Measurements from ENCODE around the gene ARHGDIA. TPM values are rescaled to one million over a fixed set of nuclear protein-coding genes. Genes with fewer than 3 reads are reported as not detected.
A peak's percentile ranks its signal among the peaks of the same experiment; 100 is the strongest.

Gene ARHGDIA
- total and polyA plus RNA-seq, 11 donors = 81.4 to 296 (median 152) TPM

DNA sequence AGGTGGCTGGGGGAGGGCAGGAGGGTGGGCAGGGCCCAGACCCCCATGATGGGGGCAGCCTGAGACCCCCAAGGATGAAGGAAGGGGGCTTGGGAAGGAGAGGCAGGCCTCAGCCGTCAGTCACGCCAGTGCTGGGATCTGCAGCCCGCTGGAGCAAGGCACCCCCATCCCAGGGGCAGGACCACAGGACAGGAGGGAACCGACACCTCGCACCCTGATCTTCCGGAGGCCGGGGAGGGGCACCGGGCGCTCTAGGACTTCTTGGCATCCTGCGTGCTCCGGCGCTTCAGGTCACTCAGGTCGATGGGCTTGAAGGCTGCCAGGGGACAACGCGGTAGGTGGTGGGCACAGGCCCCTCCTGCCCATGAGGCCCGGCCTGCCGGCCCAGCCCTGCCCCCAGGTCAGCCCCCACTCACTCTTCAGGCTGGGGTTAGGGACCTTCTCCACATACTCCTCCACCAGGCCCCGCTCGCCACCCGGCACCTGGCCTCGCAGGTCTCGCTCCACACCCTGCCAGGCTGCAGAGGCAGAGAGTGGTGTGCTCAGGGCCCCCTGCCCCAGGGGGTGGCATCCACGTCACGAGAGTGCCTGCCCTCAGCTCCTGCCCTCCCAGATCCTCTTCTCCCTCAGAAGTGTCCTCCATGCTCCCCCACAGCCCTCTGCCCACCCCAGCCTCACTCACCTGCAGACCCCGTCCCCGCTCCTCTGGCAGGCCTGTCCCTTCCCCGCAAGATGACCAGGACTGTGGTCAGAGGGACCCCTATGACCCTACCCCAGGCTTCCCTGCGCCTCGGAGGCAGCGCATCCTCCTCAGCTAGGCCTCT is 47.9 kb downstream of the ARHGDIA start:
- intact Hi-C loops (cut with DNase I) = loop anchor here in 1 of 10 donors (5.0 kb wide), 1 partner anchor 34 kb away; no protein-coding TSS in a partner anchor
- peak overlapping the region in 11 of 12 donors; percentile 78 to 92 (median 88) for H3K27ac ChIP-seq
- H3K4me1 ChIP-seq = peaks cover 3 to 29% (median 17%) of the 10 kb centered on the region in 12 donors
- TF ChIP-seq POLR2A (IDR thresholded peaks at IDR 0.05) = no peak
- TF ChIP-seq, protein P1, sequence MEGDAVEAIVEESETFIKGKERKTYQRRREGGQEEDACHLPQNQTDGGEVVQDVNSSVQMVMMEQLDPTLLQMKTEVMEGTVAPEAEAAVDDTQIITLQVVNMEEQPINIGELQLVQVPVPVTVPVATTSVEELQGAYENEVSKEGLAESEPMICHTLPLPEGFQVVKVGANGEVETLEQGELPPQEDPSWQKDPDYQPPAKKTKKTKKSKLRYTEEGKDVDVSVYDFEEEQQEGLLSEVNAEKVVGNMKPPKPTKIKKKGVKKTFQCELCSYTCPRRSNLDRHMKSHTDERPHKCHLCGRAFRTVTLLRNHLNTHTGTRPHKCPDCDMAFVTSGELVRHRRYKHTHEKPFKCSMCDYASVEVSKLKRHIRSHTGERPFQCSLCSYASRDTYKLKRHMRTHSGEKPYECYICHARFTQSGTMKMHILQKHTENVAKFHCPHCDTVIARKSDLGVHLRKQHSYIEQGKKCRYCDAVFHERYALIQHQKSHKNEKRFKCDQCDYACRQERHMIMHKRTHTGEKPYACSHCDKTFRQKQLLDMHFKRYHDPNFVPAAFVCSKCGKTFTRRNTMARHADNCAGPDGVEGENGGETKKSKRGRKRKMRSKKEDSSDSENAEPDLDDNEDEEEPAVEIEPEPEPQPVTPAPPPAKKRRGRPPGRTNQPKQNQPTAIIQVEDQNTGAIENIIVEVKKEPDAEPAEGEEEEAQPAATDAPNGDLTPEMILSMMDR (IDR thresholded peaks at IDR 0.05) = no peak
- DNase-seq (no peak), ATAC-seq (no peak)
- no peaks in the 10 kb centered on the region for H3K27me3 ChIP-seq
- H3K4me3 ChIP-seq = no peak overlapping the region
- peaks cover 0 to 23% (median 5%) of the 10 kb centered on the region in 9 donors for H3K36me3 ChIP-seq
- no peaks in the 10 kb centered on the region for H3K9me3 ChIP-seq
- 89 to 91% (median 90%) methylated on average over 14 to 30 of the region's 30 CpGs for WGBS, 4 donors

DNA sequence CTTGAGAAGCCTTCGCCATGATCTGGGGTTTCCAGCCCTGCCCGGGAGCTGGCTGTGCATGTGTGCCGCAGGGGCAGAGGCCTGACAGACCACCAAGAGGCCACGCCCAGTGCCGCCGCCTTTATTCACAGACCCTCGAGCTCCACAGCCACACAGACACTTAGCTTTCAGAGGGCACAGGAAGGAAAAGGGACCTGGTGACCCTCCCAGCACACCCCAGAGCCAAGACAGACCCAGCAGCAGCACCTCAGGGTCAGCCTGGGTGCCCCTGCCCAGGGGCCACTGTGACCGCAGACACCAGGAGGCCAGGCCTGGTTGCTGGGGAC is 48.9 kb downstream of the ARHGDIA start:
- Histone ChIP-seq H3K9me3 (no peaks in the 10 kb centered on the region), H3K4me3 (no peak overlapping the region), H3K36me3 (peaks cover 0 to 23% (median 5%) of the 10 kb centered on the region in 9 donors), H3K4me1 (peaks cover 3 to 29% (median 17%) of the 10 kb centered on the region in 12 donors), H3K27me3 (no peaks in the 10 kb centered on the region), H3K27ac (peak overlapping the region; percentile 78 to 96 (median 89))
- intact Hi-C loops (cut with DNase I) = loop anchor here in 1 of 10 donors (5.0 kb wide), 1 partner anchor 35 kb away; no protein-coding TSS in a partner anchor
- ATAC-seq (peak in 1 of 4 donors; percentile 1), DNase-seq (no peak)
- 86 to 89% (median 88%) methylated on average over 5 to 8 of the region's 8 CpGs for WGBS, 4 donors
- TF ChIP-seq POLR2A (IDR thresholded peaks at IDR 0.05) = no peak
- TF ChIP-seq, protein P1 (IDR thresholded peaks at IDR 0.05) = no peak

DNA sequence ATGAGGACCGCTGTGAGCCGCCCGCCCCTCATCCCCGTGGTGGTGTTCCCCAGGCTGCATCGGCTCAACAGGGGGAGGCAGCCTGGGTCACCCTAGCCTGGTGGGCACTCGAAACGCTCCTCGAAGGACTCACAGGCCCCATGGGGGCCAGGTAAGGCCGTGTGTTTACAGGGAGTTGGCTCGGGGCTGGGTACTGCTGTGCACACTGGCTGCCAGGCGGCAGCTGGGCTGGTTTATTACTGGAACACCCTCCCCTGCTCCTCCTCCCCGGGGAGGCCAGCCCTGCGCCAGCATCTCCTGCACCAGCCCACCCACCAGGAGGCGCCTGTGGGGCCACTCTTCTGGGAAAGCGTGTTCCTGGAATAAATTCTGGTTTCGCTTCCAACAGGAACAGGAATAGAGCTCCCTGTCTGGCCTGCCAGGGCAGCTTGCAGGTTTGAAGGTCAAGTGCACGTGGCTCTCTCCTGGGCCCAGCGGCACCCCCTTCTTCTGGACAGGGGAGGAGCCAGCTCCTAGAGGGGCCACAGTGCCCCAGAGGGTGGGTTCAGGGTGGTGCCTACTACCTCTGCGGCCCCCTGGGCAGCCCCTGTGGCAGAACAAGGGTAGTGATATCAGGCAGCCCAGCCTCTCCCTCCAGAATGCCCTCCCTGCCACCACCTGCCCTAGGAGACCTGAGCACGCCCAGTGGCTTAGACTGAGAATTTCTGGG is 49.4 kb downstream of the ARHGDIA start:
- Histone ChIP-seq H3K36me3 (peaks cover 0 to 23% (median 5%) of the 10 kb centered on the region in 9 donors), H3K4me1 (peaks cover 3 to 29% (median 17%) of the 10 kb centered on the region in 12 donors), H3K4me3 (peak overlapping the region in 1 of 12 donors; percentile 2), H3K27ac (peak overlapping the region; percentile 78 to 96 (median 89)), H3K9me3 (no peaks in the 10 kb centered on the region), H3K27me3 (no peaks in the 10 kb centered on the region)
- DNase-seq = peak; percentile 85 to 93 (median 90)
- TF ChIP-seq, protein P1 (IDR thresholded peaks at IDR 0.05) = peak; percentile 58 to 79 (median 66)
- TF ChIP-seq POLR2A (IDR thresholded peaks at IDR 0.05) = no peak
- ATAC-seq = peak; percentile 90 to 93 (median 91)
- intact Hi-C loops (cut with DNase I) = loop anchor here in 3 of 10 donors (1.0 to 5.0 kb wide), 3 partner anchors 36 to 39 kb away; partner anchors contain the start of gene P4HB (in 2 of the 3)
- WGBS, 4 donors = 34 to 48% (median 42%) methylated on average over 7 to 20 of the region's 20 CpGs

All from heart left ventricle (tissue), 16 donors.